ENCODE measurements around the gene AQP12B. TPM values are rescaled to one million over a fixed set of nuclear protein-coding genes. Genes with fewer than 3 reads are reported as not detected.
A peak's percentile ranks its signal among the peaks of the same experiment; 100 is the strongest.

The AQP12B gene
- total RNA-seq, 1 donor from 2014 or later: not detected

DNA sequence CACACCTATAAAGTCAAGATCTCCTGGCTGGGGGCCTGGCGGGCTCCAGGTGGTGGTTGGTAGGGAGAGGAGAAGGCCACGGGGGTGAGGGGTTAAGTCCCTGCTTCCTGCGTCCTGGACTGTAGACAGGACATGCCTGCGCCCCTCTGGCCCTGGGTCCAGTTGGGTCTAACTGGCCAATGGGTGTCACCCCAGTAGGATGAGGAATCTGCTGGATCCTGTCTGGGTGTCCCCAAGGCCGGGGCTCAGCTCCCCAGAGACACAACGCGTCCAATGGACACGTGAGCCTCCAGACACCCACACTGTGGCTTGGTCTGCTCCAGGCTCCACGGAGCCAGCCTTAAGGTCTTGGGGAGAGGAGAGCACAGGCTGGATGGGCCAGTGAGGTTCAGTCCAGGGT is 28.6 kb upstream of the AQP12B start:
- peaks cover 12% of the 10 kb centered on the region for H3K27me3 Mint-ChIP-seq (ENCODE audit: unreplicated experiment)
- no peak overlapping the region for H3K27ac Mint-ChIP-seq (ENCODE audit: unreplicated experiment)
- peak; percentile 19 for DNase-seq
- H3K9me3 Mint-ChIP-seq (ENCODE audit: unreplicated experiment): peaks cover 18% of the 10 kb centered on the region
- no peak overlapping the region for H3K4me3 Mint-ChIP-seq (ENCODE audit: unreplicated experiment)
- no peaks in the 10 kb centered on the region for H3K36me3 Mint-ChIP-seq (ENCODE audit: unreplicated experiment)
- TF ChIP-seq, protein P1, sequence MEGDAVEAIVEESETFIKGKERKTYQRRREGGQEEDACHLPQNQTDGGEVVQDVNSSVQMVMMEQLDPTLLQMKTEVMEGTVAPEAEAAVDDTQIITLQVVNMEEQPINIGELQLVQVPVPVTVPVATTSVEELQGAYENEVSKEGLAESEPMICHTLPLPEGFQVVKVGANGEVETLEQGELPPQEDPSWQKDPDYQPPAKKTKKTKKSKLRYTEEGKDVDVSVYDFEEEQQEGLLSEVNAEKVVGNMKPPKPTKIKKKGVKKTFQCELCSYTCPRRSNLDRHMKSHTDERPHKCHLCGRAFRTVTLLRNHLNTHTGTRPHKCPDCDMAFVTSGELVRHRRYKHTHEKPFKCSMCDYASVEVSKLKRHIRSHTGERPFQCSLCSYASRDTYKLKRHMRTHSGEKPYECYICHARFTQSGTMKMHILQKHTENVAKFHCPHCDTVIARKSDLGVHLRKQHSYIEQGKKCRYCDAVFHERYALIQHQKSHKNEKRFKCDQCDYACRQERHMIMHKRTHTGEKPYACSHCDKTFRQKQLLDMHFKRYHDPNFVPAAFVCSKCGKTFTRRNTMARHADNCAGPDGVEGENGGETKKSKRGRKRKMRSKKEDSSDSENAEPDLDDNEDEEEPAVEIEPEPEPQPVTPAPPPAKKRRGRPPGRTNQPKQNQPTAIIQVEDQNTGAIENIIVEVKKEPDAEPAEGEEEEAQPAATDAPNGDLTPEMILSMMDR (IDR thresholded peaks at IDR 0.05; ENCODE audit: partially characterized antibody, unreplicated experiment): no peak
- peaks cover 7% of the 10 kb centered on the region for H3K4me1 Mint-ChIP-seq (ENCODE audit: low read depth, unreplicated experiment)

DNA sequence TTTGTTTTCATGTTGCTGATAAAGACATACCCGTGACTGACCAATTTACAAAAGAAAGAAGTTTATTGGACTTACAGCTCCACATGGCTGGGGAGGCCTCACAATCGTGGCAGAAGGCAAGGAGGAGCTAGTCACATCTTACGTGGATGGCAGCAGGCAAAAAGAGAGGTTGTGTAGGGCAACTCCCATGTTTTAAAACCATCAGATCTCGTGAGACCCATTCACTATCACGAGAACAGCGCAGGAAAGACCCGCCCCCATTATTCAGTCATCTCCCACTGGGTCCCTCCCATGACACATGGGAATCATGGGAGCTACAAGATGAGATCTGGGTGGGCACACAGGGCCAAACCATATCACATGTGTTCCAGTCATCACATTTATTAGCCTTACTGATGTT is 25.8 kb upstream of the AQP12B start:
- peaks cover 5% of the 10 kb centered on the region for H3K27me3 Mint-ChIP-seq (ENCODE audit: unreplicated experiment)
- H3K4me3 Mint-ChIP-seq (ENCODE audit: unreplicated experiment): no peak overlapping the region
- no peaks in the 10 kb centered on the region for H3K36me3 Mint-ChIP-seq (ENCODE audit: unreplicated experiment)
- H3K27ac Mint-ChIP-seq (ENCODE audit: unreplicated experiment): no peak overlapping the region
- H3K9me3 Mint-ChIP-seq (ENCODE audit: unreplicated experiment): peaks cover 11% of the 10 kb centered on the region
- TF ChIP-seq, protein P1 (IDR thresholded peaks at IDR 0.05; ENCODE audit: partially characterized antibody, unreplicated experiment): no peak
- peaks cover 9% of the 10 kb centered on the region for H3K4me1 Mint-ChIP-seq (ENCODE audit: low read depth, unreplicated experiment)
- DNase-seq: no peak

DNA sequence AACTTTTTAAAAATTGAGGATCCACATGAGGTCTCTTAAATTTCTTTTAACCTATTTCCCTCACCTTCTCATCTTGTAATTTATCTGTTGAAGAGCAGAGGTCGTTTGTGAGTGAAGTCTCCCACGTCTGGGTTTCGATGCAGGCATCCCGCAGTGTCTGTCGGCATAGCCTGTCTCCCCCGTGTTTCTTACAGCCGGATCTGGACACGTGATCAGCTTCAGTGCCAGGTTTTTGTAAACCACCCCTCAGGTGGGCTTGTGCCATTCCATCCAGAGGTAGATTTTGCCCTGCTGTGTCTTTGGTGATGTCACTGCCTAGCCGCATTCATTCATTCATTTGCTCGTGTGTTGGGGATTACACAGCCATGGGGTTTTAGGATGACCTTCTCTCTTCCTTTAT is 25.1 kb upstream of the AQP12B start:
- peaks cover 9% of the 10 kb centered on the region for H3K4me1 Mint-ChIP-seq (ENCODE audit: low read depth, unreplicated experiment)
- no peaks in the 10 kb centered on the region for H3K36me3 Mint-ChIP-seq (ENCODE audit: unreplicated experiment)
- DNase-seq: peak; percentile 4
- peaks cover 8% of the 10 kb centered on the region for H3K9me3 Mint-ChIP-seq (ENCODE audit: unreplicated experiment)
- H3K27ac Mint-ChIP-seq (ENCODE audit: unreplicated experiment): no peak overlapping the region
- H3K27me3 Mint-ChIP-seq (ENCODE audit: unreplicated experiment): peaks cover 3% of the 10 kb centered on the region
- H3K4me3 Mint-ChIP-seq (ENCODE audit: unreplicated experiment): no peak overlapping the region
- TF ChIP-seq, protein P1 (IDR thresholded peaks at IDR 0.05; ENCODE audit: partially characterized antibody, unreplicated experiment): no peak

DNA sequence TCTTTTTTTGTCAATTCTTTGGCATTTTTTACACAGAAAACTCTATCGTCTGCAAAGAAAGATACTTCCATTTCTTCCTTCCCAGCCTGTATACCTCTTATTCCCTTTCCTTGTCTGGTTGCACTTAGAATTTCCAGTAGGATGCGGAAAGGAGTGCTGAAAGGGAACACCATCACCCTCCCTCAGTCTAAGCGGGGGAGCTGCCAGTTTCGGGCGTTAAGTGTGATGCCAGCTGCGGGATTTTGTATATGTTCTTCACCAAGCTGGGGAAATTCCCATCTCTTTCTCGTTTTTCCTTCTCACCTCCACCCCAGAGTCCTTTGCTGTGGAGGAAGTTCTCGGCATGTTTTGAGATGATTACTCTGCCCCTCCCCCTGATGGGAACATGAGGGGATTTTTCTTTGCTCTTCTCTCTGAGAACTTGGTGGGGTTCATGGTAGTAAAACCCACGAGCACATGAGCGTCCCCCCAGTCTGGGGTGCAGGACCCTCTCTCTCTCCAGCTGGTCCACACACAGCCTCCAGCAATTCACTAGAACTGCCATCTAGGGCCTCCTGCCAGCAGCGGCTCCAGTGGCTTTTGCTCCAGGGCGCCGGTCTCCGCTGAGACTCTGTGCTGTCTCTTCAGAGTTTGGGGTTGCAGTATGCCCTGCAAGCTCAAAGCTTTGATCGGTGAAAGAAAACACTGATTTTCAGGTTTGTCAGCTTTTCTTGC is 24.5 kb upstream of the AQP12B start:
- TF ChIP-seq, protein P1 (IDR thresholded peaks at IDR 0.05; ENCODE audit: partially characterized antibody, unreplicated experiment): no peak
- peaks cover 9% of the 10 kb centered on the region for H3K4me1 Mint-ChIP-seq (ENCODE audit: low read depth, unreplicated experiment)
- no peak overlapping the region for H3K4me3 Mint-ChIP-seq (ENCODE audit: unreplicated experiment)
- DNase-seq: peak; percentile 13
- peaks cover 8% of the 10 kb centered on the region for H3K9me3 Mint-ChIP-seq (ENCODE audit: unreplicated experiment)
- H3K36me3 Mint-ChIP-seq (ENCODE audit: unreplicated experiment): no peaks in the 10 kb centered on the region
- peaks cover 3% of the 10 kb centered on the region for H3K27me3 Mint-ChIP-seq (ENCODE audit: unreplicated experiment)
- H3K27ac Mint-ChIP-seq (ENCODE audit: unreplicated experiment): no peak overlapping the region

DNA sequence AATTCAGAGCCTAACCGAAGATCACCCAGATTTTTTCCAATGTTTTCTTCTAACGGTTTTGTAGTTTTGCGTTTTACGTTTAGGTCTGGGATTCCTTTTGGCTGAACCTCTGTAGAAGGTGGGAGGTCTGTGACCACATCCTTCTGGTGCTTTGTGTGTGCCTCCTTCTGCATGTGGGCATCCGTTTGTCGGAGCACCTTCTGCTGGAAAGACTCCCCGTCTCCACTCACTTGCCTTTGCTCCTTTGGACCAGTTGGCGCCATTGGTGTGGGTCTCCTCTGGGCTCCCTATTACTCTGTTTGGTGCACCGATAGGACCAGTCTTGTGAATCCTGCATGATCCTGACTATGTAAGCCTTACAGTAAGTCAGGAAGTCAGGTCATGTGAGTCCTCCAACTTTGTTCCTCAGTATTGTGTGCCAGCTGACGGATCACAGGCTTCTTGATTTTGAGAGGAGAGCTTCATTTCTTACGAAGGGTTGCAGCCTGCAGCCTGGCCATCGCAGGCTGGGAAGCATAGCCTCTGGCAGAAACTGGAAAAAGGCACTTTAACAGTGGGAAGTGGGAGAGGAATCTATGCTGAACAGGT is 22.6 kb upstream of the AQP12B start:
- H3K27me3 Mint-ChIP-seq (ENCODE audit: unreplicated experiment): peaks cover 3% of the 10 kb centered on the region
- H3K27ac Mint-ChIP-seq (ENCODE audit: unreplicated experiment): no peak overlapping the region
- H3K4me3 Mint-ChIP-seq (ENCODE audit: unreplicated experiment): no peak overlapping the region
- TF ChIP-seq, protein P1 (IDR thresholded peaks at IDR 0.05; ENCODE audit: partially characterized antibody, unreplicated experiment): no peak
- no peaks in the 10 kb centered on the region for H3K36me3 Mint-ChIP-seq (ENCODE audit: unreplicated experiment)
- peak; percentile 2 for DNase-seq
- peaks cover 3% of the 10 kb centered on the region for H3K4me1 Mint-ChIP-seq (ENCODE audit: low read depth, unreplicated experiment)
- H3K9me3 Mint-ChIP-seq (ENCODE audit: unreplicated experiment): peaks cover 4% of the 10 kb centered on the region
